Measurements from ENCODE around the gene FOXP1. TPM values are rescaled to one million over a fixed set of nuclear protein-coding genes. Genes with fewer than 3 reads are reported as not detected.

Gene FOXP1
- total and polyA plus RNA-seq, 4 donors, result 4.9 to 35.4 (median 32.0) TPM

- no peak for DNase-seq (ENCODE audit: low spot score)
- Histone ChIP-seq H3K27ac (ENCODE audit: low read depth in 1 of 2, low read length in 2 of 2) (no peak overlapping the region), H3K27me3 (ENCODE audit: control insufficient read depth in 4 of 4, insufficient read depth in 4 of 4, low read length in 3 of 4) (no peaks in the 10 kb centered on the region), H3K4me3 (ENCODE audit: low read depth in 1 of 3, low read length in 3 of 3) (no peak overlapping the region), H3K36me3 (ENCODE audit: control insufficient read depth in 4 of 4, insufficient read depth in 3 of 4, low read depth in 1 of 4, low read length in 3 of 4) (no peaks in the 10 kb centered on the region), H3K9ac (ENCODE audit: low read depth in 1 of 2, low read length in 2 of 2) (no peak overlapping the region), H3K4me1 (ENCODE audit: control insufficient read depth in 4 of 4, insufficient read depth in 4 of 4, low read length in 3 of 4) (peaks cover 0 to 5% (median 0%) of the 10 kb centered on the region in 4 donors), H3K9me3 (ENCODE audit: control insufficient read depth in 4 of 4, low read length in 3 of 4) (no peaks in the 10 kb centered on the region)
- no peak for TF ChIP-seq FOXA1 (IDR thresholded peaks at IDR 0.05)
- TF ChIP-seq HNF4A (conservative IDR thresholded peaks at IDR 0.05), result no peak
- TF ChIP-seq JUND (IDR thresholded peaks at IDR 0.05), result no peak
- TF ChIP-seq YY1 (IDR thresholded peaks at IDR 0.05), result no peak
- TF ChIP-seq SP1 (IDR thresholded peaks at IDR 0.05), result no peak
- TF ChIP-seq RAD21 (IDR thresholded peaks at IDR 0.05), result no peak
- no peak for TF ChIP-seq MAX (IDR thresholded peaks at IDR 0.05)
- TF ChIP-seq TAF1 (conservative IDR thresholded peaks at IDR 0.05), result no peak
- no peak for TF ChIP-seq GABPA (IDR thresholded peaks at IDR 0.05 in 1 of 2, conservative IDR thresholded peaks at IDR 0.05 in 1 of 2)
- TF ChIP-seq FOXA2 (IDR thresholded peaks at IDR 0.05), result no peak
- no peak for TF ChIP-seq REST (IDR thresholded peaks at IDR 0.05)
- TF ChIP-seq RXRA (IDR thresholded peaks at IDR 0.05), result no peak
- TF ChIP-seq ATF3 (IDR thresholded peaks at IDR 0.05), result no peak
- TF ChIP-seq ZBTB33 (IDR thresholded peaks at IDR 0.05), result no peak
- no peak for TF ChIP-seq HNF4G (IDR thresholded peaks at IDR 0.05)
- TF ChIP-seq CTCF (IDR thresholded peaks at IDR 0.05; ENCODE audit: low read depth, low read length, missing input control), result no peak
- no peak for TF ChIP-seq NR2F2 (IDR thresholded peaks at IDR 0.05)
- WGBS, result 93% methylated on average over 5 of the region's 5 CpGs
These were observed 81.4 kb downstream of the FOXP1 start for GRCh38 chr3:71502066-71502625.
